HEK293T (cell line): ENCODE measurements around the gene ORAI2.

Experiments used
- CTCF ChIA-PET: fragments of 350-600 bp; formaldehyde crosslinking; extraction: SDS; loops from one replicate; lab custom pipeline; 2021; ENCODE audit warnings: antibody characterized with exemption, inconsistent platforms; lab: Yijun Ruan, JAX
- POLR2A ChIA-PET: fragments of 350-600 bp; formaldehyde crosslinking; extraction: SDS; loops from one replicate; lab custom pipeline; 2020; ENCODE audit warnings: antibody characterized with exemption, inconsistent platforms; lab: Yijun Ruan, JAX
- DNase-seq: peaks from one replicate; pipeline ENCODE4 v3.0.0; 2012; ENCODE audit warnings: mixed read lengths; ENCODE audit errors: extremely low spot score
- ARNT ChIP-seq: fragments of 450-650 bp; IDR thresholded peaks from 2 replicates; pipeline ENCODE4 v1.6.1; 2017; ENCODE audit warnings: mild to moderate bottlenecking
- BHLHE40 ChIP-seq: fragments of 450-650 bp; IDR thresholded peaks from 2 replicates; pipeline ENCODE4 v1.6.1; 2016; ENCODE audit warnings: mild to moderate bottlenecking, moderate library complexity, borderline replicate concordance
- CTBP1 ChIP-seq: fragments of 450-650 bp; IDR thresholded peaks from 2 replicates; pipeline ENCODE4 v1.6.1; 2016; ENCODE audit warnings: borderline replicate concordance
- ELF4 ChIP-seq: fragments of 450-650 bp; IDR thresholded peaks from 2 replicates; pipeline ENCODE4 v1.6.1; 2017; ENCODE audit warnings: antibody characterized with exemption
- FOXA1 ChIP-seq: fragments of 450-650 bp; IDR thresholded peaks from 2 replicates; pipeline ENCODE4 v1.6.1; 2016; ENCODE audit warnings: mild to moderate bottlenecking
- FOXK2 ChIP-seq: fragments of 450-650 bp; IDR thresholded peaks from 2 replicates; pipeline ENCODE4 v1.6.1; 2016; ENCODE audit warnings: mild to moderate bottlenecking
- FOXM1 ChIP-seq: fragments of 450-650 bp; IDR thresholded peaks from 2 replicates; pipeline ENCODE4 v1.6.1; 2017; ENCODE audit warnings: mild to moderate bottlenecking, borderline replicate concordance
- HDGF ChIP-seq: fragments of 450-650 bp; IDR thresholded peaks from 2 replicates; pipeline ENCODE4 v1.6.1; 2017; ENCODE audit warnings: antibody characterized with exemption, borderline replicate concordance
- L3MBTL2 ChIP-seq: fragments of 450-650 bp; conservative IDR thresholded peaks from 2 replicates; pipeline ENCODE4 v1.6.1; 2016; ENCODE audit warnings: mild to moderate bottlenecking
- LEF1 ChIP-seq: fragments of 450-650 bp; IDR thresholded peaks from 2 replicates; pipeline ENCODE4 v1.6.1; 2017; ENCODE audit warnings: mild to moderate bottlenecking, borderline replicate concordance
- NFRKB ChIP-seq: fragments of 450-650 bp; IDR thresholded peaks from 2 replicates; pipeline ENCODE4 v1.6.1; 2016; ENCODE audit warnings: mild to moderate bottlenecking, moderate library complexity
- PKNOX1 ChIP-seq: fragments of 450-650 bp; IDR thresholded peaks from 2 replicates; pipeline ENCODE4 v1.6.1; 2016
- SP1 ChIP-seq: fragments of 450-650 bp; IDR thresholded peaks from 2 replicates; pipeline ENCODE4 v1.6.1; 2017
- SUZ12 ChIP-seq: fragments of 450-650 bp; IDR thresholded peaks from 2 replicates; pipeline ENCODE4 v1.6.1; 2016; ENCODE audit warnings: mild to moderate bottlenecking
- TARDBP ChIP-seq: fragments of 450-650 bp; IDR thresholded peaks from 2 replicates; pipeline ENCODE4 v1.6.1; 2016
- ZNF384 ChIP-seq: fragments of 450-650 bp; IDR thresholded peaks from 2 replicates; pipeline ENCODE4 v1.6.1; 2016

The ORAI2 gene

GRCh38 chr7:102467581-102468477 is 34.5 kb downstream of the ORAI2 start:
- TF ChIP-seq NFRKB (no peak), FOXA1 (no peak), FOXK2 (no peak), BHLHE40 (no peak), CTBP1 (no peak), SP1 (no peak), LEF1 (no peak), ELF4 (no peak), TARDBP (no peak)
- DNase-seq: no peak
- POLR2A ChIA-PET: interaction anchor here (0.9 kb wide), 1 partner anchor 12 kb away, joined by 3 read pairs; no protein-coding TSS in a partner anchor
- CTCF ChIA-PET: interaction anchor here (0.6 to 1.1 kb wide), 4 partner anchors 12 to 270 kb away, joined by 4 to 6 read pairs (median 4); no protein-coding TSS in a partner anchor

- CTCF ChIA-PET: no interaction called here
- POLR2A ChIA-PET: no interaction called here
- DNase-seq: no peak
These were observed 35.3 kb downstream of the ORAI2 start for GRCh38 chr7:102468478-102469350.

GRCh38 chr7:102469351-102469971 is 36.1 kb downstream of the ORAI2 start:
- DNase-seq: no peak
- ChIA-PET CTCF (no interaction called here), POLR2A (no interaction called here)
- TF ChIP-seq FOXK2 (no peak), LEF1 (no peak), NFRKB (no peak), TARDBP (no peak)

More at GRCh38 chr7:102468478-102469350, 35.3 kb downstream of the ORAI2 start:
- no peak for TF ChIP-seq L3MBTL2
- TF ChIP-seq HDGF: no peak
- no peak for TF ChIP-seq FOXK2
- TF ChIP-seq CTBP1: no peak
- no peak for TF ChIP-seq LEF1
- TF ChIP-seq SUZ12: no peak
- TF ChIP-seq FOXA1: no peak
- TF ChIP-seq SP1: no peak
- TF ChIP-seq PKNOX1: no peak
- TF ChIP-seq TARDBP: no peak
- TF ChIP-seq BHLHE40: no peak
- TF ChIP-seq ZNF384: no peak
- no peak for TF ChIP-seq NFRKB

- CTCF ChIA-PET: no interaction called here
- POLR2A ChIA-PET: no interaction called here
- no peak for DNase-seq
These were observed 36.8 kb downstream of the ORAI2 start for GRCh38 chr7:102469972-102470825.

GRCh38 chr7:102471791-102472125 is 38.4 kb downstream of the ORAI2 start:
- TF ChIP-seq ZNF384: no peak
- no peak for TF ChIP-seq FOXA1
- TF ChIP-seq FOXK2: no peak
- no peak for TF ChIP-seq ELF4
- TF ChIP-seq SUZ12: no peak
- TF ChIP-seq ARNT: no peak
- no peak for TF ChIP-seq HDGF
- TF ChIP-seq NFRKB: no peak
- ChIA-PET POLR2A (no interaction called here), CTCF (no interaction called here)
- DNase-seq: no peak

More at GRCh38 chr7:102469972-102470825, 36.8 kb downstream of the ORAI2 start:
- no peak for TF ChIP-seq FOXK2

GRCh38 chr7:102472126-102473041 is 39.0 kb downstream of the ORAI2 start:
- TF ChIP-seq HDGF (no peak), LEF1 (no peak), SP1 (no peak), TARDBP (no peak), ELF4 (no peak), FOXM1 (no peak), L3MBTL2 (no peak), ZNF384 (no peak), SUZ12 (no peak), FOXK2 (no peak), NFRKB (no peak), FOXA1 (no peak), PKNOX1 (no peak), CTBP1 (no peak), BHLHE40 (no peak), ARNT (no peak)
- ChIA-PET CTCF (no interaction called here), POLR2A (no interaction called here)
- no peak for DNase-seq
